Activated CD8-positive, alpha-beta T cell treated with anti-CD3 and anti-CD28 coated beads for 36 hours (primary cell): Measurements from ENCODE around the gene TMC1. TPM values are rescaled to one million over a fixed set of nuclear protein-coding genes. Genes with fewer than 3 reads are reported as not detected.

Experiments used
- ATAC-seq: fragments of 200-7000 bp; cut with Tn5 transposase; one replicate; pipeline ENCODE4 v1.10.0; 2021; ENCODE audit warnings: mild to moderate bottlenecking, moderate library complexity
- CTCF ChIA-PET: fragments of 350-600 bp; sonication (Branson Sonifier 250); formaldehyde crosslinking; loops from one replicate; lab custom pipeline; 2021; ENCODE audit warnings: antibody characterized with exemption; lab: Charles Lee
- POLR2A ChIA-PET: fragments of 350-600 bp; sonication (Branson Sonifier 250); formaldehyde crosslinking; loops from one replicate; lab custom pipeline; 2021; ENCODE audit warnings: antibody characterized with exemption; lab: Charles Lee
- DNase-seq: peaks from one replicate; pipeline ENCODE4 v3.0.0-alpha.2; 2020
- H3K27ac Mint-ChIP-seq: one replicate; pipeline ENCODE4 v1.8.0; 2021; ENCODE audit warnings: mild to moderate bottlenecking, mixed read lengths
- H3K27me3 Mint-ChIP-seq: one replicate; pipeline ENCODE4 v1.8.0; 2021; ENCODE audit warnings: mixed read lengths
- H3K36me3 Mint-ChIP-seq: one replicate; pipeline ENCODE4 v1.8.0; 2021; ENCODE audit warnings: low read depth, mixed read lengths
- H3K4me1 Mint-ChIP-seq: one replicate; pipeline ENCODE4 v1.8.0; 2021; ENCODE audit warnings: low read depth, mixed read lengths
- H3K4me3 Mint-ChIP-seq: one replicate; pipeline ENCODE4 v1.8.0; 2021; ENCODE audit warnings: mild to moderate bottlenecking, moderate library complexity, mixed read lengths
- H3K9me3 Mint-ChIP-seq: one replicate; pipeline ENCODE4 v1.8.0; 2021; ENCODE audit warnings: mixed read lengths
- intact Hi-C: fragments of 100-400 bp; cut with micrococcal nuclease; formaldehyde crosslinking; loops from one replicate; pipeline ENCODE4 v1.10.0; 2022
- total RNA-seq, 2 experiments: library from RNA; stranded (reverse); gene quantifications; one replicate each; pipeline ENCODE4 v1.2.3, GENCODE V29; 2021
- TF ChIP-seq, protein P1 (sequence below): fragments of 200-600 bp; IDR thresholded peaks from one replicate; pipeline ENCODE4 v1.8.0; 2022; ENCODE audit warnings: antibody characterized with exemption, mild to moderate bottlenecking

TMC1 gene
- total RNA-seq, 2 experiments from 2014 or later = 0.38 TPM; not detected in 1

DNA sequence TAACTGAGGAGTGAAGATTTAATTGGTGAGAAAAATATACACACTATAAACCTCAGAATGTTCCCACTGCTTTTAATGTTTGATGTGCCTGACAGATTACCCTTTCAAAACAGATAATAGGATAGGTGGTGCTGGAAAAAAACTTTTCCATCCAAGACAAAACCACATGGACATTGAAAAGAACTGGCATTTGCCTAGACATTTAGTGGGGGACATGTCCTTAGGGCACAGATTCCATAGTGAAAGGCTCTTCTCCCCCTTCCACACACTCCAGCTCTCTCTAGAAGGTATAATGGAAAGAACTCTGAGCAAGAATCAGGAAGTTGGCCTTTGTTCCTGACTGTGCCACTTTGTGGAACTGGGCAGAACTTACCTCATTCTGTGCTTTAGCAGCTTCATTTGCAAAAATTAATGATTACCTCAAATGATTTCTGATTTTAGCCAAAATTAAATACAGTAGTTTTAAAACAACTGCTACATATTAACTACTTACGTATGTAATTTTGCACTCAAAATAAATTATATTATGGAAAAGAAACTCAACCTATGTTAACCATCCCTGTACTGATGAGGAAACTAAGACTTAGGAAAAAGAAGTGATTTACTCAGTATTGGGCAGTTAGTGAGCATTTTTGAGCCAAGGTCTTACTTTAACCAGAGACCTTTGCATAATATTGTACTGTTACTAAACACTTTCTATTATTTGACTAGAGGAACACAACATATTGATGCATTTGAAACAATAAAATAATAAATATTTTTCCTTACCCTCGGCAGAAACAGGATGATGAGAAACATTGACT is 43.3 kb downstream of the TMC1 start:
- ChIA-PET POLR2A (no interaction called here), CTCF (no interaction called here)
- Mint-ChIP-seq H3K27me3 (peaks cover 2% of the 10 kb centered on the region), H3K27ac (no peak overlapping the region), H3K36me3 (no peaks in the 10 kb centered on the region), H3K9me3 (peaks cover 9% of the 10 kb centered on the region), H3K4me1 (no peaks in the 10 kb centered on the region), H3K4me3 (no peak overlapping the region)
- intact Hi-C loops = no loop called here
- TF ChIP-seq, protein P1, sequence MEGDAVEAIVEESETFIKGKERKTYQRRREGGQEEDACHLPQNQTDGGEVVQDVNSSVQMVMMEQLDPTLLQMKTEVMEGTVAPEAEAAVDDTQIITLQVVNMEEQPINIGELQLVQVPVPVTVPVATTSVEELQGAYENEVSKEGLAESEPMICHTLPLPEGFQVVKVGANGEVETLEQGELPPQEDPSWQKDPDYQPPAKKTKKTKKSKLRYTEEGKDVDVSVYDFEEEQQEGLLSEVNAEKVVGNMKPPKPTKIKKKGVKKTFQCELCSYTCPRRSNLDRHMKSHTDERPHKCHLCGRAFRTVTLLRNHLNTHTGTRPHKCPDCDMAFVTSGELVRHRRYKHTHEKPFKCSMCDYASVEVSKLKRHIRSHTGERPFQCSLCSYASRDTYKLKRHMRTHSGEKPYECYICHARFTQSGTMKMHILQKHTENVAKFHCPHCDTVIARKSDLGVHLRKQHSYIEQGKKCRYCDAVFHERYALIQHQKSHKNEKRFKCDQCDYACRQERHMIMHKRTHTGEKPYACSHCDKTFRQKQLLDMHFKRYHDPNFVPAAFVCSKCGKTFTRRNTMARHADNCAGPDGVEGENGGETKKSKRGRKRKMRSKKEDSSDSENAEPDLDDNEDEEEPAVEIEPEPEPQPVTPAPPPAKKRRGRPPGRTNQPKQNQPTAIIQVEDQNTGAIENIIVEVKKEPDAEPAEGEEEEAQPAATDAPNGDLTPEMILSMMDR = no peak
- ATAC-seq = no peak
- DNase-seq = no peak

GRCh38 chr9:72565535-72565934 is 44.1 kb downstream of the TMC1 start:
- no peak for DNase-seq
- H3K4me3 Mint-ChIP-seq = no peak overlapping the region
- ChIA-PET CTCF (no interaction called here), POLR2A (no interaction called here)
- intact Hi-C loops = no loop called here
- TF ChIP-seq, protein P1 = no peak
- ATAC-seq = no peak
- no peaks in the 10 kb centered on the region for H3K4me1 Mint-ChIP-seq
- H3K36me3 Mint-ChIP-seq = no peaks in the 10 kb centered on the region
- peaks cover 9% of the 10 kb centered on the region for H3K9me3 Mint-ChIP-seq
- peaks cover 2% of the 10 kb centered on the region for H3K27me3 Mint-ChIP-seq
- no peak overlapping the region for H3K27ac Mint-ChIP-seq

DNA sequence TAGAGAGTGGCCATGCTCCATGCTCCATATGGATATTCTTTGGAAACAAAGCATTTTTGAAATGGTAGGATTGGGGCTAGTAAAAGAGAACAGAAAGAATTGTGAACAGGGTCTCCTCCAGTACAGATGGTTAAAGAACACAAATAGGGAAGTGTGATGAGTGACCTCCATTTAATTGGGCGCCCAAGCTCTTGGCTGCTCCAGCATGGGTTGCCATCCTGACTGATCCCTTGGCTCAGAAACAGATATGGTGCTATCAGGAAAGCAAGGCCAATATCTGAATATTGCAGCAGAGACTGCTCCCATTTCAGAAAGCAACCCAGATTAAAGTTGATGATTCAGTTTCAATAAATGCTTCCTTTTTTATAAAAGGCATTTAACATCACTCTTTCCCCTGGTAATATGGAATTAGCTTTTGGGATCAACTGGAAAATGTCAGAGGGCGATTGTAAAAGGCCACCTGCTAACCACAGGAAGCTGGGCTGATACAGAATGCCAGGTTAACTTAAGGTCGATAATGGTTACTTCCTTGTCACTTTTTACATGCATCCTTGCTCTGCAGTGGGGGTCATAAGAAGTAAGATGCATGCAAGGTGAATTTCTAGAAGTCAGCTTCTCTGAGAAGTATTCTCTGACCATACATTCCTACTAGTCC is 52.9 kb downstream of the TMC1 start:
- Mint-ChIP-seq H3K27ac (no peak overlapping the region), H3K9me3 (no peaks in the 10 kb centered on the region), H3K4me1 (peaks cover 8% of the 10 kb centered on the region), H3K4me3 (no peak overlapping the region), H3K27me3 (no peaks in the 10 kb centered on the region), H3K36me3 (no peaks in the 10 kb centered on the region)
- CTCF ChIA-PET = no interaction called here
- intact Hi-C loops = no loop called here
- TF ChIP-seq, protein P1 = no peak
- ATAC-seq (no peak), DNase-seq (no peak)
- POLR2A ChIA-PET = no interaction called here

DNA sequence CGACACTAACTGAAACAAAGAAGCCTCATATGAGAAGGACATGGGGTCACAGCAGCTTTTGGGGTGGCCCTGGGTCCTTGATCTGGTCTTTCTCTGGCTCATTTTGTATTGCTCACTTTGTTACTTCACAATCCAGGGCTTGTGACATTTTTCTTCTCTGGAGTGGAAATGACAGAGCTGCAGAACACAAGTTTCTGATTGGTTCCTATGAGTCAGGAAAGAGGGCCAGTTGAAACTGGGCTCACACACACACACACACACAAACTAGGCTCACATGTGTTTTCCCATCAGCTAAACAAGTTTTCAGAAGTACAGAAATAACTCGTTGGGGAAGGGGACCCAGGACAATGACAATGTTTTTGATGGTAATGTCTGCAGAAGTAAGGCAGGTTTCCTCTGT is 54.3 kb downstream of the TMC1 start:
- ATAC-seq (no peak), DNase-seq (no peak)
- ChIA-PET POLR2A (interaction anchor here (0.9 to 1.0 kb wide), 2 partner anchors 10 to 15 kb away, joined by 3 to 4 read pairs; no protein-coding TSS in a partner anchor), CTCF (interaction anchor here (1.0 to 1.2 kb wide), 2 partner anchors 17 to 22 kb away, joined by 3 to 4 read pairs; no protein-coding TSS in a partner anchor)
- Mint-ChIP-seq H3K4me3 (no peak overlapping the region), H3K36me3 (no peaks in the 10 kb centered on the region), H3K27me3 (no peaks in the 10 kb centered on the region), H3K9me3 (no peaks in the 10 kb centered on the region), H3K27ac (no peak overlapping the region), H3K4me1 (peaks cover 14% of the 10 kb centered on the region)
- intact Hi-C loops = no loop called here
- TF ChIP-seq, protein P1 = no peak

DNA sequence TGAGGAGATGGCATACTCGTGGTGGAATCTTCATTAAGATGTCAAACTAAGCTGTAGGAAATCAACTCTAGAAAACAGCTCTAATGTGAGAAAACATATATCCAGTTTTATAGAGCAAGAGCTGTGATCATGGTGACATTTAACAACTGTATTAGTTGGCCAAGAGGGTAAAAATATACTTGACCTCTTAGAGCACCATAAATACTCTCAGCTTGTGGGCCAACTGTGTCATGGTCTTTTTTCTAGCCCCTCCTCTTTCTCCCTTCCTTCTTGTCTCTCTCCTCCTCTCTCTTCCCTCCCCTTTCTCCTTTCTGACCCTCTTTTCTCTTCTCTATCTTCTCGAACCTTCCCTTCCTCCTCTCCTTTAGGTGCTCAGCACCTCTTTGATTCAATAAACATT is 54.7 kb downstream of the TMC1 start:
- ATAC-seq (no peak), DNase-seq (no peak)
- ChIA-PET POLR2A (interaction anchor here (0.9 to 1.0 kb wide), 2 partner anchors 10 to 14 kb away, joined by 3 to 4 read pairs; no protein-coding TSS in a partner anchor), CTCF (interaction anchor here (1.0 to 1.2 kb wide), 2 partner anchors 16 to 23 kb away, joined by 3 to 4 read pairs; no protein-coding TSS in a partner anchor)
- no peaks in the 10 kb centered on the region for H3K9me3 Mint-ChIP-seq
- H3K27ac Mint-ChIP-seq = no peak overlapping the region
- H3K27me3 Mint-ChIP-seq = no peaks in the 10 kb centered on the region
- intact Hi-C loops = no loop called here
- no peaks in the 10 kb centered on the region for H3K36me3 Mint-ChIP-seq
- H3K4me1 Mint-ChIP-seq = peaks cover 14% of the 10 kb centered on the region
- H3K4me3 Mint-ChIP-seq = no peak overlapping the region
- TF ChIP-seq, protein P1 = no peak
